ENCODE measurements around the gene VPS33B. TPM values are rescaled to one million over a fixed set of nuclear protein-coding genes. Genes with fewer than 3 reads are reported as not detected.

The VPS33B gene
- total and polyA plus RNA-seq, 2 experiments from 2014 or later, result 8.8 to 15.2 TPM

DNA sequence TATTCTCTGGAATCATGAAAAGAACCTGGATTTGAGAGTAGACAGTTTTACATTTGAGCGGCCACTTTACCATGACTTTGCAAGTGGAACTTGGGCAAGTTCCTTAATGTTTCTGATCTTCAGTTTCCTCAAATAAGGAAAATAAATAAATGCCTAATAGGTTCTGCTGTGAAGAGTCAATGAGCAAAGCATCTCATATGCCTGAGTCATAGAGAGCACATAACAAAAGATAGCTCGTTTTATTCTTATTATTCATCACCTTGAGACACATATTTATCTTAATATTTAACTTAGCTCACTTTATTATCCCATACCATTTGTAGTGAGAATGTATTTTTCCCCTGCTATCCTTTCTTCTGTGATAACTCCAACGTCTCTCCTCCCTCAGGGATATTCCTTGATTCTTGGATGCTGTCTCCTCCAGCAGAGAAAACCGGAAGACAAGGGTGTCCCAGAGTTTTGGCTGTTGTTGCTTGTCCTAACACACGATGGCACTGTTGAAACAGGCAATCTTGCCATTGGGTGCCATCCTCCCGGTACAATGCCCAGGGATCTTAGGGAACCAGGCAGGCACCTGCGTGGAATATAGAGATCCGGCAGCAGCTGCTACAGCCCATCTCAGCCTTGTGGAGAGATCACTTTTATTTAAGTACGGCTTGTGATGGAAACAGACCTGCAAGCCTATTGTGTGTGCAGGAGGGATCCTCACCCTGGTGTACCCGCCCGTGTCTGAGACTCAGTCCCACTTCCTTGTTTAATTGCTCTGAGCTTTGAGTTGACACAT is 33.3 kb upstream of the VPS33B start:
- TF ChIP-seq, protein P1, sequence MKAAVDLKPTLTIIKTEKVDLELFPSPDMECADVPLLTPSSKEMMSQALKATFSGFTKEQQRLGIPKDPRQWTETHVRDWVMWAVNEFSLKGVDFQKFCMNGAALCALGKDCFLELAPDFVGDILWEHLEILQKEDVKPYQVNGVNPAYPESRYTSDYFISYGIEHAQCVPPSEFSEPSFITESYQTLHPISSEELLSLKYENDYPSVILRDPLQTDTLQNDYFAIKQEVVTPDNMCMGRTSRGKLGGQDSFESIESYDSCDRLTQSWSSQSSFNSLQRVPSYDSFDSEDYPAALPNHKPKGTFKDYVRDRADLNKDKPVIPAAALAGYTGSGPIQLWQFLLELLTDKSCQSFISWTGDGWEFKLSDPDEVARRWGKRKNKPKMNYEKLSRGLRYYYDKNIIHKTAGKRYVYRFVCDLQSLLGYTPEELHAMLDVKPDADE (IDR thresholded peaks at IDR 0.05), result no peak
- TF ChIP-seq, protein P2, sequence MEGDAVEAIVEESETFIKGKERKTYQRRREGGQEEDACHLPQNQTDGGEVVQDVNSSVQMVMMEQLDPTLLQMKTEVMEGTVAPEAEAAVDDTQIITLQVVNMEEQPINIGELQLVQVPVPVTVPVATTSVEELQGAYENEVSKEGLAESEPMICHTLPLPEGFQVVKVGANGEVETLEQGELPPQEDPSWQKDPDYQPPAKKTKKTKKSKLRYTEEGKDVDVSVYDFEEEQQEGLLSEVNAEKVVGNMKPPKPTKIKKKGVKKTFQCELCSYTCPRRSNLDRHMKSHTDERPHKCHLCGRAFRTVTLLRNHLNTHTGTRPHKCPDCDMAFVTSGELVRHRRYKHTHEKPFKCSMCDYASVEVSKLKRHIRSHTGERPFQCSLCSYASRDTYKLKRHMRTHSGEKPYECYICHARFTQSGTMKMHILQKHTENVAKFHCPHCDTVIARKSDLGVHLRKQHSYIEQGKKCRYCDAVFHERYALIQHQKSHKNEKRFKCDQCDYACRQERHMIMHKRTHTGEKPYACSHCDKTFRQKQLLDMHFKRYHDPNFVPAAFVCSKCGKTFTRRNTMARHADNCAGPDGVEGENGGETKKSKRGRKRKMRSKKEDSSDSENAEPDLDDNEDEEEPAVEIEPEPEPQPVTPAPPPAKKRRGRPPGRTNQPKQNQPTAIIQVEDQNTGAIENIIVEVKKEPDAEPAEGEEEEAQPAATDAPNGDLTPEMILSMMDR (conservative IDR thresholded peaks at IDR 0.05; ENCODE audit: low read depth in 2 of 2), result peak; percentile 80 to 99
- TF ChIP-seq ZNF114 (CRISPR knock-in tag; IDR thresholded peaks at IDR 0.05), result no peak
- Mint-ChIP-seq H3K27ac (no peak overlapping the region), H3K36me3 (ENCODE audit: low read depth) (no peaks in the 10 kb centered on the region), H3K4me1 (peaks cover 2% of the 10 kb centered on the region; the same call in 1 of the 3 replicates), H3K9me3 (no peaks in the 10 kb centered on the region; the same call in 2 of the 3 replicates), H3K4me3 (peak overlapping the region; percentile 35; the same call in 1 of the 3 replicates), H3K27me3 (ENCODE audit: insufficient read depth, low read depth, poor library complexity) (peaks cover 7% of the 10 kb centered on the region)
- Histone ChIP-seq H2AFZ (no peak overlapping the region), H4K20me1 (replicated peaks; ENCODE audit: insufficient read depth) (no peaks in the 10 kb centered on the region), H3K36me3 (ENCODE audit: insufficient read depth) (no peaks in the 10 kb centered on the region), H3K27me3 (ENCODE audit: insufficient read depth) (no peaks in the 10 kb centered on the region), H3K9me2 (ENCODE audit: insufficient read depth) (no peaks in the 10 kb centered on the region), H3F3A (replicated peaks; ENCODE audit: low read depth) (no peaks in the 10 kb centered on the region), H3K79me2 (replicated peaks; ENCODE audit: insufficient read depth) (no peaks in the 10 kb centered on the region), H3K27ac (ENCODE audit: low read depth) (no peak overlapping the region), H3K4me3 (no peak overlapping the region), H3K4me2 (no peak overlapping the region), H3K4me1 (ENCODE audit: insufficient read depth) (no peaks in the 10 kb centered on the region)
- ATAC-seq, result peak; percentile 99
- DNase-seq (ENCODE audit: low spot score), result peak; percentile 93

DNA sequence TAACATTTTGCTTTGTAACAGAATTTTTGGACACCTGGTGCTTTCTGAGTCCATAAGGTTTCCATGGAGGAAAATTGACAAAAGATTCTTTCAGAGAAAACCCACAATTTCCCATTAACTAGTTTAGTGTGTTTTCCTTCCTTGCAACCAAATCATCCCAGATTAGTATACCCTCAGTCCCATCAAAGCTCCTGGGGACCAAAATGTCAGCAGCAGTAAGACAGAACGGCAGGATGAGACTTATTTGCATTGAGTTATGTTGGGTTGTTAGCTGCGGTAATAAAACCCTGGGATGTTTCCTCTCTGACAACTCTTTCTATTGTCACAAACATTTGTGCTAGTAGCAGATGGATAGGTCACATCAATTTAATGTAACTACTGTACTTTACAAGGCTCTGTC is 32.4 kb upstream of the VPS33B start:
- Histone ChIP-seq H3K4me2 (no peak overlapping the region), H3K79me2 (replicated peaks; ENCODE audit: insufficient read depth) (no peaks in the 10 kb centered on the region), H3K9me2 (ENCODE audit: insufficient read depth) (no peaks in the 10 kb centered on the region), H3K36me3 (ENCODE audit: insufficient read depth) (no peaks in the 10 kb centered on the region), H3K4me3 (no peak overlapping the region), H2AFZ (no peak overlapping the region), H3K4me1 (ENCODE audit: insufficient read depth) (no peaks in the 10 kb centered on the region), H3K27me3 (ENCODE audit: insufficient read depth) (no peaks in the 10 kb centered on the region), H3K27ac (ENCODE audit: low read depth) (no peak overlapping the region), H4K20me1 (replicated peaks; ENCODE audit: insufficient read depth) (no peaks in the 10 kb centered on the region), H3F3A (replicated peaks; ENCODE audit: low read depth) (no peaks in the 10 kb centered on the region)
- peaks cover 7% of the 10 kb centered on the region for H3K27me3 Mint-ChIP-seq (ENCODE audit: insufficient read depth, low read depth, poor library complexity)
- H3K9me3 Mint-ChIP-seq, result no peaks in the 10 kb centered on the region
- H3K4me3 Mint-ChIP-seq, result no peak overlapping the region
- no peaks in the 10 kb centered on the region for H3K36me3 Mint-ChIP-seq (ENCODE audit: low read depth)
- H3K27ac Mint-ChIP-seq, result no peak overlapping the region
- no peak for ATAC-seq
- TF ChIP-seq, protein P3, sequence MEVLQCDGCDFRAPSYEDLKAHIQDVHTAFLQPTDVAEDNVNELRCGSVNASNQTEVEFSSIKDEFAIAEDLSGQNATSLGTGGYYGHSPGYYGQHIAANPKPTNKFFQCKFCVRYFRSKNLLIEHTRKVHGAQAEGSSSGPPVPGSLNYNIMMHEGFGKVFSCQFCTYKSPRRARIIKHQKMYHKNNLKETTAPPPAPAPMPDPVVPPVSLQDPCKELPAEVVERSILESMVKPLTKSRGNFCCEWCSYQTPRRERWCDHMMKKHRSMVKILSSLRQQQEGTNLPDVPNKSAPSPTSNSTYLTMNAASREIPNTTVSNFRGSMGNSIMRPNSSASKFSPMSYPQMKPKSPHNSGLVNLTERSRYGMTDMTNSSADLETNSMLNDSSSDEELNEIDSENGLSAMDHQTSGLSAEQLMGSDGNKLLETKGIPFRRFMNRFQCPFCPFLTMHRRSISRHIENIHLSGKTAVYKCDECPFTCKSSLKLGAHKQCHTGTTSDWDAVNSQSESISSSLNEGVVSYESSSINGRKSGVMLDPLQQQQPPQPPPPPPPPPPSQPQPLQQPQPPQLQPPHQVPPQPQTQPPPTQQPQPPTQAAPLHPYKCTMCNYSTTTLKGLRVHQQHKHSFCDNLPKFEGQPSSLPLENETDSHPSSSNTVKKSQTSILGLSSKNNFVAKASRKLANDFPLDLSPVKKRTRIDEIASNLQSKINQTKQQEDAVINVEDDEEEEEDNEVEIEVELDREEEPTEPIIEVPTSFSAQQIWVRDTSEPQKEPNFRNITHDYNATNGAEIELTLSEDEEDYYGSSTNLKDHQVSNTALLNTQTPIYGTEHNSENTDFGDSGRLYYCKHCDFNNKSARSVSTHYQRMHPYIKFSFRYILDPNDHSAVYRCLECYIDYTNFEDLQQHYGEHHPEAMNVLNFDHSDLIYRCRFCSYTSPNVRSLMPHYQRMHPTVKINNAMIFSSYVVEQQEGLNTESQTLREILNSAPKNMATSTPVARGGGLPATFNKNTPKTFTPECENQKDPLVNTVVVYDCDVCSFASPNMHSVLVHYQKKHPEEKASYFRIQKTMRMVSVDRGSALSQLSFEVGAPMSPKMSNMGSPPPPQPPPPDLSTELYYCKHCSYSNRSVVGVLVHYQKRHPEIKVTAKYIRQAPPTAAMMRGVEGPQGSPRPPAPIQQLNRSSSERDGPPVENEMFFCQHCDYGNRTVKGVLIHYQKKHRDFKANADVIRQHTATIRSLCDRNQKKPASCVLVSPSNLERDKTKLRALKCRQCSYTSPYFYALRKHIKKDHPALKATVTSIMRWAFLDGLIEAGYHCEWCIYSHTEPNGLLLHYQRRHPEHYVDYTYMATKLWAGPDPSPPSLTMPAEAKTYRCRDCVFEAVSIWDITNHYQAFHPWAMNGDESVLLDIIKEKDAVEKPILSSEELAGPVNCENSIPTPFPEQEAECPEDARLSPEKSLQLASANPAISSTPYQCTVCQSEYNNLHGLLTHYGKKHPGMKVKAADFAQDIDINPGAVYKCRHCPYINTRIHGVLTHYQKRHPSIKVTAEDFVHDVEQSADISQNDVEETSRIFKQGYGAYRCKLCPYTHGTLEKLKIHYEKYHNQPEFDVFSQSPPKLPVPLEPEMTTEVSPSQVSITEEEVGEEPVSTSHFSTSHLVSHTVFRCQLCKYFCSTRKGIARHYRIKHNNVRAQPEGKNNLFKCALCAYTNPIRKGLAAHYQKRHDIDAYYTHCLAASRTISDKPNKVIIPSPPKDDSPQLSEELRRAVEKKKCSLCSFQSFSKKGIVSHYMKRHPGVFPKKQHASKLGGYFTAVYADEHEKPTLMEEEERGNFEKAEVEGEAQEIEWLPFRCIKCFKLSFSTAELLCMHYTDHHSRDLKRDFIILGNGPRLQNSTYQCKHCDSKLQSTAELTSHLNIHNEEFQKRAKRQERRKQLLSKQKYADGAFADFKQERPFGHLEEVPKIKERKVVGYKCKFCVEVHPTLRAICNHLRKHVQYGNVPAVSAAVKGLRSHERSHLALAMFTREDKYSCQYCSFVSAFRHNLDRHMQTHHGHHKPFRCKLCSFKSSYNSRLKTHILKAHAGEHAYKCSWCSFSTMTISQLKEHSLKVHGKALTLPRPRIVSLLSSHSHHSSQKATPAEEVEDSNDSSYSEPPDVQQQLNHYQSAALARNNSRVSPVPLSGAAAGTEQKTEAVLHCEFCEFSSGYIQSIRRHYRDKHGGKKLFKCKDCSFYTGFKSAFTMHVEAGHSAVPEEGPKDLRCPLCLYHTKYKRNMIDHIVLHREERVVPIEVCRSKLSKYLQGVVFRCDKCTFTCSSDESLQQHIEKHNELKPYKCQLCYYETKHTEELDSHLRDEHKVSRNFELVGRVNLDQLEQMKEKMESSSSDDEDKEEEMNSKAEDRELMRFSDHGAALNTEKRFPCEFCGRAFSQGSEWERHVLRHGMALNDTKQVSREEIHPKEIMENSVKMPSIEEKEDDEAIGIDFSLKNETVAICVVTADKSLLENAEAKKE (CRISPR knock-in tag; IDR thresholded peaks at IDR 0.05), result no peak
- TF ChIP-seq EZH2 (IDR thresholded peaks at IDR 0.05; ENCODE audit: low read depth, unreplicated experiment) (no peak), NANOG (IDR thresholded peaks at IDR 0.05; ENCODE audit: borderline replicate concordance) (no peak), JUNB (IDR thresholded peaks at IDR 0.05; ENCODE audit: unreplicated experiment) (no peak)
- TF ChIP-seq, protein P2 (conservative IDR thresholded peaks at IDR 0.05; ENCODE audit: low read depth in 2 of 2), result no peak
- peaks cover 2% of the 10 kb centered on the region; the same call in 1 of the 3 replicates for H3K4me1 Mint-ChIP-seq
- DNase-seq (ENCODE audit: low spot score), result no peak

Data from GM23338 (cell line).